ENCODE measurements around the gene NBL1.

NBL1 gene

DNA sequence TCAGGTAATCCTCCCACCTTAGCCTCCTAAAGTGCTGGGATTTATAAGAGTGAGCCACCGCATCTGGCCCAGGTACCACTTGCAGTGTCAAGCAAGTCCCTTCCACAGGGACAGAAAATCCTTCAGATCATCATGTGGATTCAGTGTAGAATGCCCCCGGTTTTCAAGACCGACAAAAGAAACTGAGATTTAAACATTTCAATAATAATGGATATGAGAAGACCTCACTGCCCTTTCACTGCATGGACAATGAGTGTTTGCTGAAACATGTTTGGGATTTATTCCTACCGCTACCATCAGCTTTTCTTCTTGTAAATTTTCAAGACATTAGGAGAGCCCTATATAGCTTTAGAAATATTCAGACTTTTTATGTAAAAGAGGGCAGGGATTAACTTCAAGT is 62.0 kb downstream of the NBL1 start:
- DNase-seq: no peak

Measured in stimulated activated CD4-positive, alpha-beta T cell treated with anti-CD3 and anti-CD28 coated beads, Interleukin-1b, Interleukin-23, amount 100 ng/mL, for 48 hours (primary cell).